Neural progenitor cell (in vitro differentiated cells): Measurements from ENCODE around the gene ATP6V1G1. TPM values are rescaled to one million over a fixed set of nuclear protein-coding genes. Genes with fewer than 3 reads are reported as not detected.
A peak's percentile ranks its signal among the peaks of the same experiment; 100 is the strongest.

Source experiments
- DNase-seq: peaks from one replicate; pipeline ENCODE4 v3.0.0-alpha.2; 2016; ENCODE audit warnings: low spot score
- H2AFZ ChIP-seq: fragments of 200-600 bp; sonication (generic); replicated peaks from 2 replicates; pipeline ENCODE4 v1.6.1; 2016; ENCODE audit warnings: antibody characterized with exemption
- H3F3A ChIP-seq: fragments of 200-600 bp; sonication (generic); 2 replicates; pipeline ENCODE4 v1.6.1; 2016; ENCODE audit warnings: antibody characterized with exemption, low read depth
- H3K27ac ChIP-seq: fragments of 200-600 bp; sonication (generic); 2 replicates; pipeline ENCODE4 v1.5.1; 2016; ENCODE audit warnings: mild to moderate bottlenecking
- H3K27me3 ChIP-seq: fragments of 200-600 bp; sonication (generic); 2 replicates; pipeline ENCODE4 v1.6.1; 2016; ENCODE audit warnings: mild to moderate bottlenecking, moderate library complexity
- H3K36me3 ChIP-seq: fragments of 200-600 bp; sonication (generic); 2 replicates; pipeline ENCODE4 v1.5.1; 2016
- H3K4me1 ChIP-seq: fragments of 200-600 bp; sonication (generic); 2 replicates; pipeline ENCODE4 v1.6.1; 2016; ENCODE audit warnings: mixed run types
- H3K4me2 ChIP-seq: fragments of 200-600 bp; sonication (generic); 2 replicates; pipeline ENCODE4 v1.6.1; 2016
- H3K4me3 ChIP-seq: fragments of 200-600 bp; sonication (generic); 2 replicates; pipeline ENCODE4 v1.5.1; 2016
- H3K79me2 ChIP-seq: fragments of 200-600 bp; sonication (generic); 2 replicates; pipeline ENCODE4 v1.6.1; 2016; ENCODE audit warnings: low read depth
- H3K9ac ChIP-seq: fragments of 200-600 bp; sonication (generic); 2 replicates; pipeline ENCODE4 v1.6.1; 2016
- H3K9me3 ChIP-seq: fragments of 200-600 bp; sonication (generic); 2 replicates; pipeline ENCODE4 v1.5.1; 2016; ENCODE audit warnings: low read depth
- H4K20me1 ChIP-seq: fragments of 200-600 bp; sonication (generic); 2 replicates; pipeline ENCODE4 v1.6.1; 2016; ENCODE audit warnings: low read depth
- H3K27ac Mint-ChIP-seq: 3 replicates; pipeline ENCODE4 v1.8.0; 2021; ENCODE audit warnings: mixed read lengths
- H3K27me3 Mint-ChIP-seq: 2 replicates; pipeline ENCODE4 v1.8.0; 2022; ENCODE audit warnings: low read depth, mild to moderate bottlenecking, inconsistent platforms, moderate library complexity, mixed read lengths; ENCODE audit not compliant: insufficient read depth
- H3K36me3 Mint-ChIP-seq: 3 replicates; pipeline ENCODE4 v1.8.0; 2021; ENCODE audit warnings: mixed read lengths
- H3K4me1 Mint-ChIP-seq: 3 replicates; pipeline ENCODE4 v1.8.0; 2021; ENCODE audit warnings: mixed read lengths
- H3K4me3 Mint-ChIP-seq: 3 replicates; pipeline ENCODE4 v1.8.0; 2021; ENCODE audit warnings: mild to moderate bottlenecking, moderate library complexity, mixed read lengths
- H3K9me3 Mint-ChIP-seq: 3 replicates; pipeline ENCODE4 v1.8.0; 2020; ENCODE audit warnings: mixed read lengths
- EZH2 ChIP-seq: fragments of 200-600 bp; sonication (generic); IDR thresholded peaks from 2 replicates; pipeline ENCODE4 v1.6.1; 2017; ENCODE audit warnings: antibody characterized with exemption, mild to moderate bottlenecking, moderate library complexity
- EZH2phosphoT487 ChIP-seq: fragments of 200-600 bp; sonication (generic); IDR thresholded peaks from 2 replicates; pipeline ENCODE4 v1.6.1; 2017; ENCODE audit warnings: antibody characterized with exemption
- total RNA-seq: library from RNA; depleted of rRNA; stranded (reverse); fragments of >200 nt; gene quantifications from 2 replicates; pipeline ENCODE4 v1.2.3, GENCODE V29; 2015; ENCODE audit warnings: low replicate concordance
- TF ChIP-seq, protein P1 (sequence below): fragments of 200-600 bp; sonication (generic); IDR thresholded peaks from 2 replicates; pipeline ENCODE4 v1.5.1; 2017; ENCODE audit warnings: antibody characterized with exemption, mild to moderate bottlenecking

ATP6V1G1 gene
- total RNA-seq, 1 donor from 2014 or later = 253 TPM

DNA sequence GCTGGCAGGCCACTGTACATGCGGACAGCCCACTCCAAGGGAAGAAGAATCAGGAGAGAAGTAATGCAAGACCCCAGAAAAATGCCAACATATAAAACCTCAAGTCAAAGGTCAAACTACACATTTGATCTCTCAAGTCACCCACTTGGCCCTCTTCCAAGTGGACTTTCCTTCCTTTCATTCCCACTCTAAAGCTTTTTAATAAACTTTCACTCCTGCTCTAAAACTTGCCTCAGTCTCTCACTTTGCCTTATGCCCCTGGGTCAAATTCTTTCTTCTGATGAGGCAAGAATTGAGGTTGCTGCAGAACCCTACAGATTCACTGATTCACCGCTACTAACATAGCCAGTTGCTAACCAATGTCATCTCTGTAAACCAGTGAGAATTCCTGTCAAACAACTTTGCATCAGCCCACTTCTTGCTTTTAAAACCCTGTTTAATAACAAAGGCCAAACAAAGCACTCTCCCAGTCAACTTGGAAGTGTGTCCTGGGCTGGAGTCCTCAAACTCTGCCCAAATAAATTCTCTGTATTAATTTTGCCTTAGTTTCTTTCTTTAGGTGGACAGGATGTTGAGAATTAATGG, 6.9 kb upstream of the ATP6V1G1 start:
- no peak overlapping the region for H2AFZ ChIP-seq
- no peak overlapping the region for H3K4me3 ChIP-seq
- no peaks in the 10 kb centered on the region for H3K36me3 ChIP-seq
- H3K27ac ChIP-seq = no peak overlapping the region
- no peaks in the 10 kb centered on the region for H3K4me1 ChIP-seq
- Mint-ChIP-seq H3K27ac (no peak overlapping the region), H3K27me3 (no peaks in the 10 kb centered on the region), H3K4me1 (peaks cover 13% of the 10 kb centered on the region), H3K36me3 (no peaks in the 10 kb centered on the region), H3K4me3 (no peak overlapping the region), H3K9me3 (no peaks in the 10 kb centered on the region)
- no peaks in the 10 kb centered on the region for H3K79me2 ChIP-seq
- no peaks in the 10 kb centered on the region for H4K20me1 ChIP-seq
- no peaks in the 10 kb centered on the region for H3K27me3 ChIP-seq
- no peak for DNase-seq
- TF ChIP-seq EZH2 = no peak
- no peak for TF ChIP-seq EZH2phosphoT487
- TF ChIP-seq, protein P1, sequence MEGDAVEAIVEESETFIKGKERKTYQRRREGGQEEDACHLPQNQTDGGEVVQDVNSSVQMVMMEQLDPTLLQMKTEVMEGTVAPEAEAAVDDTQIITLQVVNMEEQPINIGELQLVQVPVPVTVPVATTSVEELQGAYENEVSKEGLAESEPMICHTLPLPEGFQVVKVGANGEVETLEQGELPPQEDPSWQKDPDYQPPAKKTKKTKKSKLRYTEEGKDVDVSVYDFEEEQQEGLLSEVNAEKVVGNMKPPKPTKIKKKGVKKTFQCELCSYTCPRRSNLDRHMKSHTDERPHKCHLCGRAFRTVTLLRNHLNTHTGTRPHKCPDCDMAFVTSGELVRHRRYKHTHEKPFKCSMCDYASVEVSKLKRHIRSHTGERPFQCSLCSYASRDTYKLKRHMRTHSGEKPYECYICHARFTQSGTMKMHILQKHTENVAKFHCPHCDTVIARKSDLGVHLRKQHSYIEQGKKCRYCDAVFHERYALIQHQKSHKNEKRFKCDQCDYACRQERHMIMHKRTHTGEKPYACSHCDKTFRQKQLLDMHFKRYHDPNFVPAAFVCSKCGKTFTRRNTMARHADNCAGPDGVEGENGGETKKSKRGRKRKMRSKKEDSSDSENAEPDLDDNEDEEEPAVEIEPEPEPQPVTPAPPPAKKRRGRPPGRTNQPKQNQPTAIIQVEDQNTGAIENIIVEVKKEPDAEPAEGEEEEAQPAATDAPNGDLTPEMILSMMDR = no peak
- peaks cover 3% of the 10 kb centered on the region for H3F3A ChIP-seq
- no peak overlapping the region for H3K4me2 ChIP-seq
- no peak overlapping the region for H3K9ac ChIP-seq
- no peaks in the 10 kb centered on the region for H3K9me3 ChIP-seq

DNA sequence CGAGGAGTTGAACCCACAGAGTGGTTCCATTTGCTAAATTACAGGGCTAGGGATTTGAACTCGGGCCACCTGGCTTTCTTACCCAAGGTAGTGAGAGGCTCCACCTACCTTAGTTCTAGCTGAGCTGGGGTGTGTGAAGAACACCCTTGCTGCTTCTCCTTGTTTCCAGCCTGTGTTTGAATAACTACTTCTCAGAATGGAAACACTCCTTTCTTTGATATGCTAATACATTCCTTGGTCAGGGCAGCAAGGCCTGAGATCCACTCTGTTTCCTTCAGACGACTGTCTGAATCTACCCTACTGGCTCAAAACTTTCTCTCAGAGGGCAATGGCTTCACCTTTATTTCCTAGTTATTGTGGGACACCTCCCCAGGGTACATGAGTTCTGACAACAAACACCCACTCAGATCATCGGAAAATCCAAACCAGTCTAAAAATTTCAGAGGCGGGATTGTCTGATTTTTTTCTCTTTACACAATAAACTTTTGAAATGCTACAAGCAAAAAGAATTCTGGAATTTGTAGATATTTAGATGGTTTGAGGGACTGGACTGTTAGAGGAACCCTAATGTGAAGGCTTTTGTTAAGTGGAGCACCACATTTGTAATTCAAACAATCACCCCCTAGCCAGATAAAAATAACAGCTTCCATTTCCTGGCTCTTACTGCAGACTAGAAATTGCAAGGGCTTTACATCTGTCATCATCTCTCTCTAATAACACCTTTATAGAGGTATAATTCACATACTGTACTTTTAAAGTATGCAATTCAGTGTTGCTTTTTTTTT, 4.0 kb upstream of the ATP6V1G1 start:
- H3K79me2 ChIP-seq = peaks cover 10% of the 10 kb centered on the region

DNA sequence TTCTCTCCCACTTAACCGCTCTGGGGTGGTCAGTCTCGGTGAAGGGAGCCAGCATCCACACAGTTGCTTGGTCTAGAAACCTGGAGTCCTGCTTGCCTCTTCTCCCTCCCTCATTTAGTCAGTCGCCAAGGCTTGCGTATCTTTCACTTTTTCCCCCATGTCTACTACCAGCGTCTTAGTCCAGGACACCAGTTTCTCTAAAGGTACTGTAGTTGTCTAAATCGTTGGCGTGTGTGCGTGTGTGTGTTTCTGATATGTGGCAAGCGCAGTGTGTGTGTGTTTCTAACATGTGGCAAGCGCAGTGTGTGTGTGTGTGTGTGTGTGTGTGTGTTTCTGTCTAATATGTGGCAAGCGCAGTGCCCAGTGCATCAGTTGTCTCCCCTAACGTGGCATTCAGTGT, 641 bp downstream of the ATP6V1G1 start:
- no peaks in the 10 kb centered on the region for H3K27me3 Mint-ChIP-seq
- DNase-seq = peak; percentile 15

More for the DNA sequence above, 4.0 kb upstream of the ATP6V1G1 start:
- no peaks in the 10 kb centered on the region for H3K27me3 ChIP-seq
- H4K20me1 ChIP-seq = no peaks in the 10 kb centered on the region
- H3K9me3 Mint-ChIP-seq = no peaks in the 10 kb centered on the region
- H2AFZ ChIP-seq = peak overlapping the region; percentile 93
- H3F3A ChIP-seq = peaks cover 6% of the 10 kb centered on the region
- peaks cover 4% of the 10 kb centered on the region for H3K4me1 ChIP-seq
- H3K4me1 Mint-ChIP-seq = peaks cover 22% of the 10 kb centered on the region
- no peaks in the 10 kb centered on the region for H3K9me3 ChIP-seq
- no peak overlapping the region for H3K9ac ChIP-seq
- no peaks in the 10 kb centered on the region for H3K36me3 Mint-ChIP-seq
- H3K27me3 Mint-ChIP-seq = no peaks in the 10 kb centered on the region
- H3K4me3 ChIP-seq = no peak overlapping the region
- H3K27ac Mint-ChIP-seq = peak overlapping the region; percentile 86
- H3K36me3 ChIP-seq = no peaks in the 10 kb centered on the region
- H3K27ac ChIP-seq = no peak overlapping the region
- H3K4me3 Mint-ChIP-seq = no peak overlapping the region
- H3K4me2 ChIP-seq = no peak overlapping the region
- TF ChIP-seq, protein P1 = no peak
- TF ChIP-seq EZH2 = no peak
- TF ChIP-seq EZH2phosphoT487 = no peak
- no peak for DNase-seq

More for the DNA sequence above, 641 bp downstream of the ATP6V1G1 start:
- Mint-ChIP-seq H3K36me3 (peaks cover 2% of the 10 kb centered on the region), H3K27ac (peak overlapping the region; percentile 96), H3K9me3 (no peaks in the 10 kb centered on the region), H3K4me1 (peaks cover 32% of the 10 kb centered on the region), H3K4me3 (peak overlapping the region; percentile 99)
- H3K4me2 ChIP-seq = peak overlapping the region; percentile 84
- H3K79me2 ChIP-seq = peaks cover 57% of the 10 kb centered on the region
- peaks cover 42% of the 10 kb centered on the region for H4K20me1 ChIP-seq
- peak overlapping the region; percentile 99 for H3K9ac ChIP-seq
- peaks cover 15% of the 10 kb centered on the region for H3K4me1 ChIP-seq
- H3K27me3 ChIP-seq = no peaks in the 10 kb centered on the region
- no peaks in the 10 kb centered on the region for H3K9me3 ChIP-seq
- peaks cover 6% of the 10 kb centered on the region for H3F3A ChIP-seq
- no peaks in the 10 kb centered on the region for H3K36me3 ChIP-seq
- H3K4me3 ChIP-seq = peak overlapping the region; percentile 93
- peak overlapping the region; percentile 59 for H2AFZ ChIP-seq
- H3K27ac ChIP-seq = no peak overlapping the region
- TF ChIP-seq EZH2 = no peak
- TF ChIP-seq, protein P1 = no peak
- TF ChIP-seq EZH2phosphoT487 = no peak
